ENCODE results near the gene ASPDH.
"Not testable (repeated sequence)": the region's sequence is repeated elsewhere in the genome, so short reads cannot be mapped to it uniquely, and the experiment has no call there.

Gene ASPDH

GRCh38 chr19:50547385-50548190 is 33.9 kb upstream of the ASPDH start:
- DNase-seq = no peak

DNA sequence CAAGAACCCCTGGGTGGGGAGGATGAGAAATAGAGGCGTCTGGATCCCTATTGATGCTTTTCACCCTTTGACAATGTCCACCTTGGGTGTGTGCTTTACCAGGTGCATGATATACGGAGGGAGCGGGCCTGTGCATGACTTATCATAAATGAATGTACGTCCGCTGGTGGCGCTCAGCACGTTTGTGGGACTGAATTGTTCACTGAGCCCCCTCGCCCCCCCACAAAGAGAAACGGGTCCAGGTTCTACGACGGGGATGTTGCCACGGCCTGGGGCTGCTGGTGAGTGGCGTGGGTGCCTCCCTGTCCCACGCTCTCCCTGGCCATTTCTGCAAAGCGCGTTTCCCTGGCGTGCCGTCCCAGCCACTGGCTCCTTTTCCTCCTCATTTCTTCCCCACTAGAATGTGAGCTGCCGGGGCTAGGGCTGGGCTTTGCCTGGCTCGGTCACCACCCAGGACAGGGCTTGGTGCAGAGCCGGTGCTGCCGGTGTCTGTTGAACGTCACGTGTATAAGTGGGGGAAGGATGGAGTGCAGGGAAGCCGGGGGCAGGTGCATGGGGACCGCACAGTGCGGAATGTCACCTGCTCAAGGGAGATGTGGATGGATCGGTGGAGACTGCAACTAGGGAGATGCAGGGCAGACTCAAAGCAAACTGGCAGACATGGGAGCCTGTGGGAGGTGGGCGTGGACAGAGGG is 33.0 kb upstream of the ASPDH start:
- DNase-seq = no peak

- DNase-seq = no peak
Observed at GRCh38 chr19:50542943-50543342, 29.2 kb upstream of the ASPDH start.

DNA sequence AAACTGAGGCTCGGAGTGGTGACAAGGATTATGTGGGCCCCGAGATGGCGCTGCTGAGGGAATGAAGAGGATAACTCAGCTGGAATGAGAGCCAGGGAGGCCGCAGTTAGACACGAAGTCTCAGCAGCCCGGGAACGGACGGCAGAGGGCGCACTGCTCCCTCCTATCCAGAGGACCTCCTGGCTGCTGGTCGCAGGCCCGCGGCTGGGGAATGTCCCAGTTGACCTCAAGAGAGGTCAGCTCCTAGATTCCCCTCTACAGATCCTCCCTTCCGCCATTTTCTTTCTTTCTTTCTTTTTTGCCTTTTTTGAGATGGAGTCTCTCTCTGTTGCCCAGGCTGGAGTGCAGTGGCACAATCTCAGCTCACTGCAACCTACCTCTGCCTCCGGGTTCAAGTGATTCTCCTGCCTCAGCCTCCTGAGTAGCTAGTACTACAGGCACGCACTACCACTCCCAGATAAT is 24.1 kb upstream of the ASPDH start:
- peak; percentile 21 to 35 for DNase-seq

DNA sequence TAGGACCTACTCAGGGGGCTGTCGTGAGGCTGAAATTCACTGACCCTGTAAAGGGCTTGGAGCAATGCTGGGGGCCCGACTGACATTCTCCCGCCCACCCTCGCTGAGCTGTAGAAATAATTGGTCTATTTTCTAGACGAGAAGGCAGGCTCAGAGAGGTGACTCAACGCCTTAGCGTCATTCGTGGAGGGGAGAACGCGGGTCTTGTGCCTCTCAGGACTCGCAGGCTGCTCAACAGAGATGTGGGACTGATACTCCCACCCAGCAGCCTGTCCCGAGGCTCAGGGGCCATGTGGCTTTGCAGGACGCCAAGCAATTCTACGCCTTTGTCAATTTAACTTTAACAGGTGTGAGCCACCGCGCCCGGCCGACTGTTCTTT is 23.6 kb upstream of the ASPDH start:
- DNase-seq = no peak

- DNase-seq = no peak
Observed at GRCh38 chr19:50536662-50537305, 23.1 kb upstream of the ASPDH start.

- no peak for DNase-seq
Observed at GRCh38 chr19:50535672-50536187, 22.0 kb upstream of the ASPDH start.

- DNase-seq = no peak
Observed at GRCh38 chr19:50534478-50534877, 20.8 kb upstream of the ASPDH start.

DNA sequence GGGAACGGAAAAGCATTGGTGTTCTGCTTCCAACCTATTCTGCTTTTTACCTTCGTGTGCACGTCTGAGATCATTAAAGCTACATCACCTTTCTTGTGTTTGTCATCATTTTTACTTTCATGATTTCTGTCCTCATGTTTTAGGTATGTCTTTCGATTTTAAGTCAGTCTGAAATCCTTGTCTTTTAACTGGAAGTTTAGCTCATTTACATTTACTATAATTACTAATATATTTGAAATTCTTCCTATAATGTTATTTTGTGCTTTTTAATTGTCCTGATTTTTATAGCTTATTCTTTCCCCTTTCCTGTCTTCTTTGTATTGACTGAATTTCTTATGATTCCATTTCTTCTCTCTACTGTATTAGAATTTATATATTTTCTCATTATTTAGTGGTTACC is 19.2 kb upstream of the ASPDH start:
- DNase-seq = no peak

- DNase-seq = no peak
Observed at GRCh38 chr19:50531171-50531612, 17.5 kb upstream of the ASPDH start.

GRCh38 chr19:50528052-50528451 is 14.3 kb upstream of the ASPDH start:
- DNase-seq = not testable (repeated sequence)

- no peak for DNase-seq
Observed at GRCh38 chr19:50522881-50523280, 9.2 kb upstream of the ASPDH start.

- DNase-seq = no peak
Observed at GRCh38 chr19:50520822-50521465, 7.2 kb upstream of the ASPDH start.

- DNase-seq = no peak
Observed at GRCh38 chr19:50519006-50519575, 5.4 kb upstream of the ASPDH start.

DNA sequence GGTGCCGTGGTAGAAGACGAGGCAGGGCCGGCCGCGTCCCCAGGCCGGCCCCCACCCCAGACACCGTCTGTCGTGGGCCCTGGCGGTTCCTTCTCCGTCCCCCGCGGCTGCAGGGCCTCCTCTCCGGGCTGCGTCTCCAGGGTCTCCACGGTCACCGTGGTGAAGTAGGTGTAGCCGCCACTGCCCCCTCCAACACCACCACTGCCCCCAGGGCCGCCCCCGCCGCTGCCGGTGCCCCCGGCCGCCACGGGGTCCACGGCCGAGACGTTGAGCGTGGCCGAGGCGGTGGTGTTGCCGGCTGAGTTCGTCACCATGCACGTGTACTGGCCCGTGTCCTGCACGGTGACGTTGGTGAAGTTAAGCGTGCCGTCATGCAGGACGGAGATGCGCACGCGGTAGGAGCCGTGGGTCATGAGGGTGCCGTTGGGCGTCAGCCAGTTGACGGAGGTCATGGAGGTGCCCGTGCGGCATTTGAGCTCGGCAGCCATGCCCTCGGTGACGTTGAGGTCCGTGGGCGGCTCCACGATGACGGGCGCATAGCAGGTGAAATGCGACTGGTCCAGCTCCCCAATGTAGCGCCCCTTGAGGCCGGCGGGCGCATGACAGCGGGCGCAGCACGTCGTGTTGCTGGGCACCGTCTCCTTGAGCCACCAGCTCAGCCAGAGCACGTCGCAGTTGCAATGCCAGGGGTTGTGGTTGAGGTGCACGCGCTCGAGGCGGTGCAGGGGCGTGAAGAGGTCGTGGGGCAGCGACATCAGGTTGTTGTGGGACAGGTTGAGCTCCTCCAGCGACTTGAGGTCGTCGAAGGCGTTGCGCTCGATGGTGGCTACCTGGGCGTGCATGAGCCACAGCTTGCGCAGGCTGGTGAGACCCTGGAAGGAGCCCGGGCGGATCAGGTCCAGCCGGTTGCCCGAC is 4.6 kb upstream of the ASPDH start:
- no peak for DNase-seq

- DNase-seq = no peak
Observed at GRCh38 chr19:50517704-50518075, 4.0 kb upstream of the ASPDH start.

GRCh38 chr19:50516964-50517703 is 3.4 kb upstream of the ASPDH start:
- no peak for DNase-seq

DNA sequence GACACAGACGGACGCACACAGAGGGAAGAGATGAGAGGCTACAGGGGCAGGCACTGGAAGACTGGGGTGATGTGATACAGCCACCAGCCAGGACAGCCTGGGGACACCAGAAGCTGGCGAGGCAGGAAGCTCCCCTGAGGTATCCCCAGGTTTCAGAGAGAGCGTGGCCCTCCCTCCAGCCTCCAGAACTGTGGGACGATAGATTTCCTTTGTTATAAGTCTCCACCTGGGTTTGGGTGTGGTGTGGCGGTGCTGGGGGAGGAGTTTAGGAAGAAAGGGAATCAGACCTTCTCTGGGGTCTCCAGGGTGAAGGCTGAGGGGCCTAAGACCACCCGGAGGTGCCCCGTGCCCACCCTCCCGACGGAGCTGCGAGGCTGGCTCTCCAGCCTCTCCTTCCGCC is 2.7 kb upstream of the ASPDH start:
- no peak for DNase-seq

GRCh38 chr19:50515168-50515561 is 1.5 kb upstream of the ASPDH start:
- no peak for DNase-seq

DNA sequence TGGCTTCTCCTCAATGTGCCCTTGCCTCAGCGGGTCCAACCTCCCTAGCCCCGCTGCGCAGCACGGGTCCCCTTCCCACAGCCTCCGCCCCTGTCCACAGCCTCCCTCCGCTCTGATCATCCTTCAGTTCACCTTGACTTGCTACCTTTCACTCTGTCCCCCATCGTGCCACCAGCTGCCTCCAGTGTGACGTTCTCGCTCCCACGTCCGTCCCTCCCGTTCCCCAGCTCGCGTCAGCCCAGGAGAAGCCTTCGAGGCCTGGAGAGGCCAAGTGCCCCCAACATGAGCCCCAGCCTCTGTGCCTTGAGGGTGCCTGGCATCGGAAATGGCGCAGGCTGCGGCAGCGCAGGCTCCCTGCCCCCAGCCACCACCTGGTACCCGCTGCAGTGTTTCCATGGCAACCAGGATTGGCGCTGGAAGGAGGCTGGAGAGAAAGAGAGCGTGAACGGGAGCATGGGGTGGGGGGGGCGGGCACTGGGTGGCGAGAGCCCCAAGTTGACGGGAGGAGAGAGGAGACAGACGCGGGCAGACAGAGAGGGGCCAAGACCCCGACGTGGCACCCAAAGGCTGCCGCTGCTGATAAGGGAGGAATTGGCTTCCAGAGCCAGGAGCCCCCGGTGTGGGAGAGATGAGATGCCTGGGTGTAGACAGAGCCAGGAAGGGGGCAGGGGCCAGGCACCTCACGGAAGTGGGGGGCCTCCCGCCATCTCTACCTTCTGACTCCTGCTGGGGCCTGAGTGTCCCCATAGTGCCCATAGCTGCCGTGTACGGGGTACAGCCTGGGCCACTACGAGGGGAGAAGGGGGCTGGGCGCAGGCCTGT is 844 bp upstream of the ASPDH start:
- DNase-seq = no peak

All from NCI-H187 (cell line).